GM10266 (cell line): Measurements from ENCODE around the gene NR1D1.

Experiments
- DNase-seq: peaks from one replicate; pipeline ENCODE4 v3.0.0; 2012; ENCODE audit errors: extremely low spot score
- CTCF ChIP-seq: IDR thresholded peaks from 2 replicates; pipeline ENCODE4 v1.5.1; 2012; ENCODE audit warnings: mild to moderate bottlenecking, low read depth; ENCODE audit not compliant: control insufficient read depth, insufficient read depth; ENCODE audit errors: missing control alignments

NR1D1 gene

GRCh38 chr17:40087903-40088718, 12.3 kb downstream of the NR1D1 start:
- no peak for DNase-seq
- TF ChIP-seq CTCF = no peak

GRCh38 chr17:40087049-40087794, 13.2 kb downstream of the NR1D1 start:
- TF ChIP-seq CTCF = no peak
- no peak for DNase-seq

GRCh38 chr17:40086150-40087044, 14.0 kb downstream of the NR1D1 start:
- TF ChIP-seq CTCF = peak; percentile 75
- peak; percentile 77 for DNase-seq

GRCh38 chr17:40084477-40084876, 15.9 kb downstream of the NR1D1 start:
- no peak for TF ChIP-seq CTCF
- DNase-seq = no peak

GRCh38 chr17:40079545-40079944, 20.8 kb downstream of the NR1D1 start:
- no peak for DNase-seq
- no peak for TF ChIP-seq CTCF

- TF ChIP-seq CTCF = no peak
- DNase-seq = no peak
These were observed 23.8 kb downstream of the NR1D1 start for GRCh38 chr17:40076591-40076990.
